ENCODE data around the gene RIN1. TPM values are rescaled to one million over a fixed set of nuclear protein-coding genes. Genes with fewer than 3 reads are reported as not detected.

Gene RIN1
- total and polyA plus RNA-seq, 2 of the 13 experiments (the other 11 are each of a cell fraction or from before 2014, with no cell fraction given) = 2.4 to 4.1 TPM

DNA sequence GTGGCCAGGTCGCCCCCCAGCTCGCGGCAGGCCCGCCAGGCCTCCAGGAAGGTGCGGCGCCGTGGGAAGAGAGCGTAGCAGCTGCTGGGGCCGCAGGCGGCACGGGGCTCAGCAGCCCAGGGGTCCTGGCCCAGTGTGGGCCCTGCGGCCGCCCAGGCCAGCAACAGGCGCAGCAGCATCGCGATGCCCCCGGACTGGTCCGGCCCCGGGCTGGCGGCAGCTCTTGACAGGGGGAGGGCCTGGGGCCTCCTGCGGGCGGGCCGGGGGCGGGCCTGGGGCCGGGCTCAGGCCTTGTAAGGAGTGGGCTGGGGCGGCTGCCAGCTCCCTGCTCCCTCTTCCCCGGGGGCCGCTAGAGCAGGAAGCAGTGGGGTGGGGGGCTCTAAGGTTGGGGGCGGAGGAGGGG, 19.4 kb downstream of the RIN1 start, which contains the start of gene CD248 (continued):
- TF ChIP-seq, protein P1, sequence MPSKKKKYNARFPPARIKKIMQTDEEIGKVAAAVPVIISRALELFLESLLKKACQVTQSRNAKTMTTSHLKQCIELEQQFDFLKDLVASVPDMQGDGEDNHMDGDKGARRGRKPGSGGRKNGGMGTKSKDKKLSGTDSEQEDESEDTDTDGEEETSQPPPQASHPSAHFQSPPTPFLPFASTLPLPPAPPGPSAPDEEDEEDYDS (CRISPR knock-in tag; IDR thresholded peaks at IDR 0.05) = peak; percentile 40; the same call in 1 of the 2 replicates
- TF ChIP-seq ZFY (CRISPR knock-in tag; IDR thresholded peaks at IDR 0.05) (peak; percentile 38; the same call in 1 of the 2 replicates), NFIC (IDR thresholded peaks at IDR 0.05; ENCODE audit: low read length) (no peak), ZNF678 (CRISPR knock-in tag; IDR thresholded peaks at IDR 0.05) (no peak), CHD2 (IDR thresholded peaks at IDR 0.05; ENCODE audit: low read depth, low read length) (0 out of 2 replicates have a peak, but pooled peaks have one; percentile 17), SATB2 (CRISPR knock-in tag; IDR thresholded peaks at IDR 0.05) (no peak), ZFX (CRISPR knock-in tag; IDR thresholded peaks at IDR 0.05; ENCODE audit: low read depth) (peak; percentile 50; the same call in 1 of the 2 replicates), RBFOX2 (IDR thresholded peaks at IDR 0.05; ENCODE audit: low read depth, low read length) (peak; percentile 51; the same call in 1 of the 2 replicates)
- TF ChIP-seq, protein P2, sequence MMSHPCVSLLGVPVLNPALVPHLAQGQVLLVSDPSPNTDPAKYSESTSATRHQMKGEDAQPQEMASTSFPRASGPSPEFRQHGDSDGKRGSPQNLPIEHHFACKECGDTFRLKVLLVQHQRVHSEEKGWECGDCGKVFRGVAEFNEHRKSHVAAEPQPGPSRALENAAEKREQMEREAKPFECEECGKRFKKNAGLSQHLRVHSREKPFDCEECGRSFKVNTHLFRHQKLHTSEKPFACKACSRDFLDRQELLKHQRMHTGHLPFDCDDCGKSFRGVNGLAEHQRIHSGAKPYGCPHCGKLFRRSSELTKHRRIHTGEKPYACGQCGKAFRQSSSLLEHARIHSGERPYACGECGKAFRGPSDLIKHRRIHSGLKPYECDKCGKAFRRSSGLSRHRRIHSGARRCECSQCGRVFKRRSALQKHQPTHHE (CRISPR knock-in tag; IDR thresholded peaks at IDR 0.05; ENCODE audit: borderline replicate concordance) = no peak
- TF ChIP-seq, protein P3, sequence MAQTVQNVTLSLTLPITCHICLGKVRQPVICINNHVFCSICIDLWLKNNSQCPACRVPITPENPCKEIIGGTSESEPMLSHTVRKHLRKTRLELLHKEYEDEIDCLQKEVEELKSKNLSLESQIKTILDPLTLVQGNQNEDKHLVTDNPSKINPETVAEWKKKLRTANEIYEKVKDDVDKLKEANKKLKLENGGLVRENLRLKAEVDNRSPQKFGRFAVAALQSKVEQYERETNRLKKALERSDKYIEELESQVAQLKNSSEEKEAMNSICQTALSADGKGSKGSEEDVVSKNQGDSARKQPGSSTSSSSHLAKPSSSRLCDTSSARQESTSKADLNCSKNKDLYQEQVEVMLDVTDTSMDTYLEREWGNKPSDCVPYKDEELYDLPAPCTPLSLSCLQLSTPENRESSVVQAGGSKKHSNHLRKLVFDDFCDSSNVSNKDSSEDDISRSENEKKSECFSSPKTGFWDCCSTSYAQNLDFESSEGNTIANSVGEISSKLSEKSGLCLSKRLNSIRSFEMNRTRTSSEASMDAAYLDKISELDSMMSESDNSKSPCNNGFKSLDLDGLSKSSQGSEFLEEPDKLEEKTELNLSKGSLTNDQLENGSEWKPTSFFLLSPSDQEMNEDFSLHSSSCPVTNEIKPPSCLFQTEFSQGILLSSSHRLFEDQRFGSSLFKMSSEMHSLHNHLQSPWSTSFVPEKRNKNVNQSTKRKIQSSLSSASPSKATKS (CRISPR knock-in tag; IDR thresholded peaks at IDR 0.05) = no peak
- TF ChIP-seq, protein P4, sequence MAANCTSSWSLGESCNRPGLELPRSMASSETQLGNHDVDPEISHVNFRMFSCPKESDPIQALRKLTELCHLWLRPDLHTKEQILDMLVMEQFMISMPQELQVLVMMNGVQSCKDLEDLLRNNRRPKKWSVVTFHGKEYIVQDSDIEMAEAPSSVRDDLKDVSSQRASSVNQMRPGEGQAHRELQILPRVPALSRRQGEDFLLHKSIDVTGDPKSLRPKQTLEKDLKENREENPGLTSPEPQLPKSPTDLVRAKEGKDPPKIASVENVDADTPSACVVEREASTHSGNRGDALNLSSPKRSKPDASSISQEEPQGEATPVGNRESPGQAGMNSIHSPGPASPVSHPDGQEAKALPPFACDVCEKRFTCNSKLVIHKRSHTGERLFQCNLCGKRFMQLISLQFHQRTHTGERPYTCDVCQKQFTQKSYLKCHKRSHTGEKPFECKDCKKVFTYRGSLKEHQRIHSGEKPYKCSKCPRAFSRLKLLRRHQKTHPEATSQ (CRISPR knock-in tag; IDR thresholded peaks at IDR 0.05; ENCODE audit: borderline replicate concordance) = no peak
- TF ChIP-seq, protein P5, sequence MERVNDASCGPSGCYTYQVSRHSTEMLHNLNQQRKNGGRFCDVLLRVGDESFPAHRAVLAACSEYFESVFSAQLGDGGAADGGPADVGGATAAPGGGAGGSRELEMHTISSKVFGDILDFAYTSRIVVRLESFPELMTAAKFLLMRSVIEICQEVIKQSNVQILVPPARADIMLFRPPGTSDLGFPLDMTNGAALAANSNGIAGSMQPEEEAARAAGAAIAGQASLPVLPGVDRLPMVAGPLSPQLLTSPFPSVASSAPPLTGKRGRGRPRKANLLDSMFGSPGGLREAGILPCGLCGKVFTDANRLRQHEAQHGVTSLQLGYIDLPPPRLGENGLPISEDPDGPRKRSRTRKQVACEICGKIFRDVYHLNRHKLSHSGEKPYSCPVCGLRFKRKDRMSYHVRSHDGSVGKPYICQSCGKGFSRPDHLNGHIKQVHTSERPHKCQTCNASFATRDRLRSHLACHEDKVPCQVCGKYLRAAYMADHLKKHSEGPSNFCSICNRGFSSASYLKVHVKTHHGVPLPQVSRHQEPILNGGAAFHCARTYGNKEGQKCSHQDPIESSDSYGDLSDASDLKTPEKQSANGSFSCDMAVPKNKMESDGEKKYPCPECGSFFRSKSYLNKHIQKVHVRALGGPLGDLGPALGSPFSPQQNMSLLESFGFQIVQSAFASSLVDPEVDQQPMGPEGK (CRISPR knock-in tag; IDR thresholded peaks at IDR 0.05) = peak; percentile 31; the same call in 1 of the 2 replicates

Measured in HepG2 (cell line).